ENCODE data around the gene TMPRSS11D. TPM values are rescaled to one million over a fixed set of nuclear protein-coding genes. Genes with fewer than 3 reads are reported as not detected.

The TMPRSS11D gene
- not detected for polyA plus RNA-seq (2012; ENCODE audit: insufficient read depth, insufficient read length, low read depth)

GRCh38 chr4:67883902-67884301 is at the start of gene TMPRSS11D:
Gene TMPRSS11D, minus strand, starts transcription at chr4:67884002. Its CDS starts 69 bp downstream, at chr4:67883933.
- Histone ChIP-seq H3K4me1 (no peaks in the 10 kb centered on the region), H3K9me3 (no peaks in the 10 kb centered on the region), H3K36me3 (no peaks in the 10 kb centered on the region), H3K4me3 (ENCODE audit: low read depth, low read length) (no peak within 1 kb of the TSS), H3K27me3 (no peaks in the 10 kb centered on the region)
- TF ChIP-seq CTCF (IDR thresholded peaks at IDR 0.05; ENCODE audit: low read depth, low read length), result no peak
- no peak for DNase-seq

GRCh38 chr4:67933038-67933437 is 49.2 kb upstream of the TMPRSS11D start:
- Histone ChIP-seq H3K9me3 (no peaks in the 10 kb centered on the region), H3K27me3 (no peaks in the 10 kb centered on the region), H3K36me3 (no peaks in the 10 kb centered on the region), H3K4me3 (ENCODE audit: low read depth, low read length) (no peak overlapping the region), H3K4me1 (no peaks in the 10 kb centered on the region)
- DNase-seq, result no peak
- no peak for TF ChIP-seq CTCF (IDR thresholded peaks at IDR 0.05; ENCODE audit: low read depth, low read length)

GRCh38 chr4:67931256-67931655 is 47.5 kb upstream of the TMPRSS11D start:
- no peak for DNase-seq
- H3K36me3 ChIP-seq, result no peaks in the 10 kb centered on the region
- no peaks in the 10 kb centered on the region for H3K4me1 ChIP-seq
- no peak overlapping the region for H3K4me3 ChIP-seq (ENCODE audit: low read depth, low read length)
- no peaks in the 10 kb centered on the region for H3K9me3 ChIP-seq
- H3K27me3 ChIP-seq, result no peaks in the 10 kb centered on the region
- no peak for TF ChIP-seq CTCF (IDR thresholded peaks at IDR 0.05; ENCODE audit: low read depth, low read length)

GRCh38 chr4:67929426-67929825 is 45.6 kb upstream of the TMPRSS11D start:
- no peaks in the 10 kb centered on the region for H3K9me3 ChIP-seq
- DNase-seq, result no peak
- no peaks in the 10 kb centered on the region for H3K36me3 ChIP-seq
- H3K4me3 ChIP-seq (ENCODE audit: low read depth, low read length), result no peak overlapping the region
- no peaks in the 10 kb centered on the region for H3K27me3 ChIP-seq
- no peaks in the 10 kb centered on the region for H3K4me1 ChIP-seq
- no peak for TF ChIP-seq CTCF (IDR thresholded peaks at IDR 0.05; ENCODE audit: low read depth, low read length)

GRCh38 chr4:67928546-67928945 is 44.7 kb upstream of the TMPRSS11D start:
- Histone ChIP-seq H3K36me3 (no peaks in the 10 kb centered on the region), H3K4me3 (ENCODE audit: low read depth, low read length) (no peak overlapping the region), H3K9me3 (no peaks in the 10 kb centered on the region), H3K4me1 (no peaks in the 10 kb centered on the region), H3K27me3 (no peaks in the 10 kb centered on the region)
- no peak for TF ChIP-seq CTCF (IDR thresholded peaks at IDR 0.05; ENCODE audit: low read depth, low read length)
- no peak for DNase-seq

GRCh38 chr4:67927251-67927650 is 43.4 kb upstream of the TMPRSS11D start:
- Histone ChIP-seq H3K4me1 (no peaks in the 10 kb centered on the region), H3K9me3 (no peaks in the 10 kb centered on the region), H3K27me3 (no peaks in the 10 kb centered on the region), H3K4me3 (ENCODE audit: low read depth, low read length) (no peak overlapping the region), H3K36me3 (no peaks in the 10 kb centered on the region)
- no peak for TF ChIP-seq CTCF (IDR thresholded peaks at IDR 0.05; ENCODE audit: low read depth, low read length)
- no peak for DNase-seq

Measured in BE2C (cell line).